HCT116 (cell line): ENCODE data around the gene EVI5. TPM values are rescaled to one million over a fixed set of nuclear protein-coding genes. Genes with fewer than 3 reads are reported as not detected.

ENCODE experiments used
- ATAC-seq: fragments of 200-7000 bp; cut with Tn5 transposase; 2 replicates; pipeline ENCODE4 v1.9.1; 2020; ENCODE audit warnings: mild to moderate bottlenecking, moderate library complexity
- BruUV-seq: library from RNA; stranded (reverse); fragments of 400-500 nt; replicated peaks from 2 replicates; lab custom pipeline; 2021; lab: Mats Ljungman, UMichigan
- CTCF ChIA-PET: fragments of 300-600 bp; sonication (Branson Sonifier 250); formaldehyde crosslinking; loops from one replicate; lab custom pipeline; 2021; ENCODE audit warnings: antibody characterized with exemption; lab: Charles Lee
- POLR2A ChIA-PET: fragments of 300-600, 350-600 bp; sonication (Branson Sonifier 250); formaldehyde crosslinking; loops from one replicate; lab custom pipeline; 2021; ENCODE audit warnings: antibody characterized with exemption; lab: Charles Lee
- RAD21 ChIA-PET, 2 experiments: fragments of 300-600 bp; sonication (Branson Sonifier 250); formaldehyde crosslinking; loops; one replicate each; lab custom pipeline; 2023; ENCODE audit warnings: low total read pairs in 2 of 2; ENCODE audit not compliant: uncharacterized antibody in 2 of 2, unreplicated experiment in 2 of 2, low non-redundant PET in 1 of 2; lab: Charles Lee
- DNase-seq: peaks from one replicate; pipeline ENCODE4 v3.0.0-alpha.2; 2010; ENCODE audit warnings: low read depth, low spot score
- H2AFZ ChIP-seq: fragments of 200-600 bp; shearing (Covaris generic), sonication (generic); 2 replicates; pipeline ENCODE4 v1.6.1; 2017; ENCODE audit warnings: low read depth, mixed run types, mixed read lengths, antibody characterized with exemption, low read length; ENCODE audit not compliant: poor library complexity, severe bottlenecking
- H3K27ac ChIP-seq: 2 replicates; pipeline ENCODE4 v1.5.1; 2012; ENCODE audit warnings: low read depth, low read length
- H3K27me3 ChIP-seq: fragments of 200-600 bp; sonication (generic); 2 replicates; pipeline ENCODE4 v1.6.1; 2016; ENCODE audit warnings: mixed run types, low read length, mixed read lengths; ENCODE audit not compliant: insufficient read depth
- H3K36me3 ChIP-seq, 2 experiments: fragments of 200-500 bp in 1 of 2; fragments of 200-600 bp in 1 of 2; sonication (Bioruptor generic) in 1 of 2; sonication (generic) in 1 of 2; 2 replicates each; pipeline versions ENCODE4 v1.5.1 to v1.6.1; 2014 to 2016; ENCODE audit warnings: low read length in 2 of 2, inconsistent platforms in 1 of 2, mixed read lengths in 1 of 2, mixed run types in 1 of 2; ENCODE audit not compliant: insufficient read depth in 2 of 2, control insufficient read depth in 1 of 2
- H3K4me1 ChIP-seq, 2 experiments: fragments of 200-600 bp in 1 of 2; sonication (generic) in 1 of 2; 2 replicates each; pipeline versions ENCODE4 v1.5.1 to v1.6.1; 2012 to 2017; ENCODE audit warnings: low read length in 2 of 2, inconsistent platforms in 1 of 2, mild to moderate bottlenecking in 1 of 2, mixed read lengths in 1 of 2, mixed run types in 1 of 2, moderate library complexity in 1 of 2; ENCODE audit not compliant: insufficient read depth in 2 of 2, control insufficient read depth in 1 of 2
- H3K4me2 ChIP-seq: fragments of 200-600 bp; sonication (generic); 2 replicates; pipeline ENCODE4 v1.6.1; 2017; ENCODE audit warnings: mixed run types, low read length, mixed read lengths
- H3K4me3 ChIP-seq, 2 experiments: fragments of 200-600 bp in 1 of 2; sonication (generic) in 1 of 2; replicated peaks in 1 of 2; 2 replicates each; pipeline ENCODE4 v1.5.1; 2011 to 2016; ENCODE audit warnings: low read length in 2 of 2, control low read depth in 1 of 2, low read depth in 1 of 2, mild to moderate bottlenecking in 1 of 2, mixed read lengths in 1 of 2, mixed run types in 1 of 2
- H3K79me2 ChIP-seq: fragments of 200-600 bp; sonication (generic); 2 replicates; pipeline ENCODE4 v1.6.1; 2017; ENCODE audit warnings: mild to moderate bottlenecking, mixed run types, low read length, moderate library complexity, mixed read lengths; ENCODE audit not compliant: insufficient read depth
- H3K9ac ChIP-seq: fragments of 200-600 bp; sonication (generic); 2 replicates; pipeline ENCODE4 v1.6.1; 2016; ENCODE audit warnings: low read length, mixed read lengths
- H3K9me2 ChIP-seq: fragments of 200-600 bp; sonication (generic), shearing (Covaris generic); 2 replicates; pipeline ENCODE4 v1.6.1; 2017; ENCODE audit warnings: mixed run types, mild to moderate bottlenecking, moderate library complexity; ENCODE audit not compliant: insufficient read depth
- H3K9me3 ChIP-seq, 2 experiments: fragments of 200-500 bp in 1 of 2; fragments of 200-600 bp in 1 of 2; sonication (Bioruptor generic) in 1 of 2; sonication (generic) in 1 of 2; 2 replicates each; pipeline ENCODE4 v1.6.1; 2014 to 2017; ENCODE audit warnings: low read length in 2 of 2, mixed read lengths in 2 of 2, inconsistent platforms in 1 of 2, low read depth in 1 of 2, mild to moderate bottlenecking in 1 of 2, mixed run types in 1 of 2, moderate library complexity in 1 of 2; ENCODE audit not compliant: control insufficient read depth in 1 of 2, insufficient read depth in 1 of 2
- H4K20me1 ChIP-seq: fragments of 200-600 bp; sonication (generic), shearing (Covaris generic); 2 replicates; pipeline ENCODE4 v1.6.1; 2017; ENCODE audit warnings: mixed run types, mild to moderate bottlenecking, moderate library complexity; ENCODE audit not compliant: insufficient read depth
- CBX3 ChIP-seq: IDR thresholded peaks from 2 replicates; pipeline ENCODE4 v1.6.1; 2012; ENCODE audit warnings: low read depth
- CEBPB ChIP-seq: IDR thresholded peaks from 2 replicates; pipeline ENCODE4 v1.6.1; 2012; ENCODE audit warnings: low read depth
- ELF1 ChIP-seq: IDR thresholded peaks from 2 replicates; pipeline ENCODE4 v1.6.1; 2012; ENCODE audit warnings: low read depth, borderline replicate concordance
- EZH2 ChIP-seq: fragments of 200-600 bp; sonication (generic); IDR thresholded peaks from 2 replicates; pipeline ENCODE4 v1.6.1; 2017; ENCODE audit warnings: antibody characterized with exemption, mixed run types
- EZH2phosphoT487 ChIP-seq: fragments of 200-600 bp; IDR thresholded peaks from 2 replicates; pipeline ENCODE4 v1.6.1; 2018; ENCODE audit warnings: antibody characterized with exemption, borderline replicate concordance
- FOSL1 ChIP-seq: IDR thresholded peaks from 2 replicates; pipeline ENCODE4 v1.6.1; 2012; ENCODE audit warnings: low read depth
- MAX ChIP-seq: IDR thresholded peaks from 2 replicates; pipeline ENCODE4 v1.6.1; 2012
- POLR2A ChIP-seq: IDR thresholded peaks from 2 replicates; pipeline ENCODE4 v1.7.0; 2011; ENCODE audit warnings: borderline replicate concordance; ENCODE audit not compliant: insufficient read depth, insufficient read length; ENCODE audit errors: extremely low read depth
- POLR2AphosphoS5 ChIP-seq: IDR thresholded peaks from 2 replicates; pipeline ENCODE4 v1.6.1; 2011; ENCODE audit warnings: mild to moderate bottlenecking, low read depth, low read length, moderate library complexity
- RAD21 ChIP-seq: IDR thresholded peaks from 2 replicates; pipeline ENCODE4 v1.6.1; 2012; ENCODE audit warnings: low read depth, mild to moderate bottlenecking
- SIN3A ChIP-seq: IDR thresholded peaks from 2 replicates; pipeline ENCODE4 v1.6.1; 2012; ENCODE audit warnings: low read depth
- SP1 ChIP-seq: IDR thresholded peaks from 2 replicates; pipeline ENCODE4 v1.6.1; 2012; ENCODE audit warnings: low read depth
- YY1 ChIP-seq: IDR thresholded peaks from 2 replicates; pipeline ENCODE4 v1.6.1; 2011; ENCODE audit warnings: low read length, low read depth, moderate library complexity, mild to moderate bottlenecking; ENCODE audit not compliant: insufficient replicate concordance; ENCODE audit errors: extremely low read depth
- ZFX ChIP-seq: fragments of 450-650 bp; IDR thresholded peaks from 2 replicates; pipeline ENCODE4 v1.6.1; 2017
- intact Hi-C: fragments of 100-400 bp; cut with micrococcal nuclease; formaldehyde crosslinking; loops from 2 replicates; pipeline ENCODE4 v1.10.0; 2022
- total RNA-seq: library from RNA; stranded (reverse); gene quantifications from one replicate; pipeline ENCODE4 v1.2.1, GENCODE V29; 2021; ENCODE audit not compliant: unreplicated experiment
- TF ChIP-seq, protein P1 (sequence below), 3 experiments: fragments of 200-600 bp in 1 of 3; sonication (generic) in 1 of 3; IDR thresholded peaks in 2 of 3; conservative IDR thresholded peaks in 1 of 3; 2 replicates each; pipeline ENCODE4 v1.5.1; 2012 to 2017; ENCODE audit warnings: low read depth in 2 of 3, low read length in 2 of 3, antibody characterized with exemption in 1 of 3, borderline replicate concordance in 1 of 3, control low read depth in 1 of 3, mild to moderate bottlenecking in 1 of 3, mixed read lengths in 1 of 3, mixed run types in 1 of 3, moderate library complexity in 1 of 3; ENCODE audit not compliant: insufficient read depth in 1 of 3
- TF ChIP-seq, protein P2 (sequence below): IDR thresholded peaks from 2 replicates; pipeline ENCODE4 v1.6.1; 2011; ENCODE audit warnings: mild to moderate bottlenecking, low read length, moderate library complexity; ENCODE audit not compliant: insufficient replicate concordance; ENCODE audit errors: extremely low read depth

Gene EVI5
- total RNA-seq, 1 experiment from 2014 or later: 21.8 TPM

DNA sequence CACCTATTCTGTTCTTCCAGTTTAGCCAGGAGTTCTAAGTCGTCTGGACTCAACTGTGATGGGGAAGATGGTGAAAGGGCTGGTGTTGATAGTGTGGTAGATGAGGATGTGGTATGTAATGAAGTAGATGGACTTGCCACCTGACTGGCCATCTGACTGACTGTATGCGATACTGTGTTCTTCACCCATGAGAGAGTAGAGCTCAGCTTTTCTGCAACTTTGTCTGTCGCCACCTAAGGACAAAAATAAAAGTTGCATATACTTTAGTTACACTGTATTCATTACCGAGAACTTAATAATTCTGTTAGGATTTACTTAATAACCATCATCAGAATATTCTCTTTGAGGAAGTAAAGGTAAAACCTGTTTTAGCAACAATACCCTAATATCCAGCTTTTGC is 48.5 kb downstream of the EVI5 start:
- Histone ChIP-seq H3K9ac (no peak overlapping the region), H4K20me1 (peaks cover 6% of the 10 kb centered on the region; the same call in 1 of the 2 replicates), H3K4me2 (no peak overlapping the region), H3K9me2 (no peaks in the 10 kb centered on the region), H3K27ac (no peak overlapping the region), H3K4me1 (no peaks in the 10 kb centered on the region), H3K36me3 (no peaks in the 10 kb centered on the region), H3K79me2 (no peaks in the 10 kb centered on the region), H3K27me3 (no peaks in the 10 kb centered on the region), H3K9me3 (no peaks in the 10 kb centered on the region), H3K4me3 (no peak overlapping the region), H2AFZ (no peak overlapping the region)
- TF ChIP-seq, protein P1, sequence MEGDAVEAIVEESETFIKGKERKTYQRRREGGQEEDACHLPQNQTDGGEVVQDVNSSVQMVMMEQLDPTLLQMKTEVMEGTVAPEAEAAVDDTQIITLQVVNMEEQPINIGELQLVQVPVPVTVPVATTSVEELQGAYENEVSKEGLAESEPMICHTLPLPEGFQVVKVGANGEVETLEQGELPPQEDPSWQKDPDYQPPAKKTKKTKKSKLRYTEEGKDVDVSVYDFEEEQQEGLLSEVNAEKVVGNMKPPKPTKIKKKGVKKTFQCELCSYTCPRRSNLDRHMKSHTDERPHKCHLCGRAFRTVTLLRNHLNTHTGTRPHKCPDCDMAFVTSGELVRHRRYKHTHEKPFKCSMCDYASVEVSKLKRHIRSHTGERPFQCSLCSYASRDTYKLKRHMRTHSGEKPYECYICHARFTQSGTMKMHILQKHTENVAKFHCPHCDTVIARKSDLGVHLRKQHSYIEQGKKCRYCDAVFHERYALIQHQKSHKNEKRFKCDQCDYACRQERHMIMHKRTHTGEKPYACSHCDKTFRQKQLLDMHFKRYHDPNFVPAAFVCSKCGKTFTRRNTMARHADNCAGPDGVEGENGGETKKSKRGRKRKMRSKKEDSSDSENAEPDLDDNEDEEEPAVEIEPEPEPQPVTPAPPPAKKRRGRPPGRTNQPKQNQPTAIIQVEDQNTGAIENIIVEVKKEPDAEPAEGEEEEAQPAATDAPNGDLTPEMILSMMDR (IDR thresholded peaks at IDR 0.05 in 2 of 3, conservative IDR thresholded peaks at IDR 0.05 in 1 of 3; ENCODE audit: borderline replicate concordance in 1 of 3, insufficient read depth in 1 of 3, low read depth in 2 of 3, low read length in 2 of 3): peak; percentile 5 to 48 (median 26); a peak in 3 of 6 replicates
- TF ChIP-seq RAD21 (peak; percentile 27; the same call in 1 of the 2 replicates), ZFX (no peak)
- POLR2A ChIA-PET: no interaction called here
- intact Hi-C loops: no loop called here
- ATAC-seq (peak; percentile 84), DNase-seq (no peak)
- CTCF ChIA-PET: interaction anchor here (1.4 to 2.0 kb wide), 4 partner anchors 10 to 426 kb away, joined by 3 to 8 read pairs (median 3); no protein-coding TSS in a partner anchor
- no TSS peak for BruUV-seq
- RAD21 ChIA-PET: no interaction called here

- no TSS peak for BruUV-seq
- RAD21 ChIA-PET: no interaction called here
- POLR2A ChIA-PET: no interaction called here
- Histone ChIP-seq H3K27ac (no peak overlapping the region), H3K4me3 (no peak overlapping the region), H3K4me2 (no peak overlapping the region), H3K9me2 (no peaks in the 10 kb centered on the region), H3K9me3 (no peaks in the 10 kb centered on the region), H2AFZ (no peak overlapping the region), H3K27me3 (no peaks in the 10 kb centered on the region), H3K79me2 (0 out of 2 replicates have a peak, but pooled peaks cover 3% of the 10 kb centered on the region), H4K20me1 (no peaks in the 10 kb centered on the region), H3K4me1 (no peaks in the 10 kb centered on the region), H3K9ac (no peak overlapping the region), H3K36me3 (no peaks in the 10 kb centered on the region)
- ATAC-seq (no peak), DNase-seq (no peak)
- CTCF ChIA-PET: interaction anchor here (1.0 kb wide), 1 partner anchor 19 kb away, joined by 3 read pairs; no protein-coding TSS in a partner anchor
- intact Hi-C loops: no loop called here
- TF ChIP-seq CBX3: no peak
- TF ChIP-seq ZFX: no peak
- no peak for TF ChIP-seq EZH2phosphoT487
- TF ChIP-seq RAD21: no peak
- no peak for TF ChIP-seq ELF1
- TF ChIP-seq, protein P2, sequence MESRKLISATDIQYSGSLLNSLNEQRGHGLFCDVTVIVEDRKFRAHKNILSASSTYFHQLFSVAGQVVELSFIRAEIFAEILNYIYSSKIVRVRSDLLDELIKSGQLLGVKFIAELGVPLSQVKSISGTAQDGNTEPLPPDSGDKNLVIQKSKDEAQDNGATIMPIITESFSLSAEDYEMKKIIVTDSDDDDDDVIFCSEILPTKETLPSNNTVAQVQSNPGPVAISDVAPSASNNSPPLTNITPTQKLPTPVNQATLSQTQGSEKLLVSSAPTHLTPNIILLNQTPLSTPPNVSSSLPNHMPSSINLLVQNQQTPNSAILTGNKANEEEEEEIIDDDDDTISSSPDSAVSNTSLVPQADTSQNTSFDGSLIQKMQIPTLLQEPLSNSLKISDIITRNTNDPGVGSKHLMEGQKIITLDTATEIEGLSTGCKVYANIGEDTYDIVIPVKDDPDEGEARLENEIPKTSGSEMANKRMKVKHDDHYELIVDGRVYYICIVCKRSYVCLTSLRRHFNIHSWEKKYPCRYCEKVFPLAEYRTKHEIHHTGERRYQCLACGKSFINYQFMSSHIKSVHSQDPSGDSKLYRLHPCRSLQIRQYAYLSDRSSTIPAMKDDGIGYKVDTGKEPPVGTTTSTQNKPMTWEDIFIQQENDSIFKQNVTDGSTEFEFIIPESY: no peak
- no peak for TF ChIP-seq SIN3A
- no peak for TF ChIP-seq SP1
- TF ChIP-seq MAX: no peak
- no peak for TF ChIP-seq FOSL1
- TF ChIP-seq CEBPB: no peak
- TF ChIP-seq POLR2A: no peak
- no peak for TF ChIP-seq EZH2
- no peak for TF ChIP-seq YY1
- no peak for TF ChIP-seq POLR2AphosphoS5
Measured at GRCh38 chr1:92730476-92730875, 54.4 kb downstream of the EVI5 start.
